Coronary artery (tissue), 2 donors: ENCODE data around the gene NEB.

Source experiments
- DNase-seq: peaks from one replicate; pipeline ENCODE4 v3.0.0-alpha.2; 2017; ENCODE audit warnings: low spot score
- H3K27ac ChIP-seq, 2 donors: fragments of 200-600 bp; sonication (generic); one replicate each; pipeline ENCODE4 v1.5.1; 2016 to 2019
- H3K4me3 ChIP-seq: fragments of 200-600 bp; sonication (generic); 2 replicates; pipeline ENCODE4 v1.5.1; 2016; ENCODE audit warnings: mild to moderate bottlenecking, moderate library complexity
- CTCF ChIP-seq: fragments of 200-600 bp; sonication (generic); IDR thresholded peaks from one replicate; pipeline ENCODE4 v1.5.1; 2019; ENCODE audit warnings: antibody characterized with exemption

Gene NEB, protein sequence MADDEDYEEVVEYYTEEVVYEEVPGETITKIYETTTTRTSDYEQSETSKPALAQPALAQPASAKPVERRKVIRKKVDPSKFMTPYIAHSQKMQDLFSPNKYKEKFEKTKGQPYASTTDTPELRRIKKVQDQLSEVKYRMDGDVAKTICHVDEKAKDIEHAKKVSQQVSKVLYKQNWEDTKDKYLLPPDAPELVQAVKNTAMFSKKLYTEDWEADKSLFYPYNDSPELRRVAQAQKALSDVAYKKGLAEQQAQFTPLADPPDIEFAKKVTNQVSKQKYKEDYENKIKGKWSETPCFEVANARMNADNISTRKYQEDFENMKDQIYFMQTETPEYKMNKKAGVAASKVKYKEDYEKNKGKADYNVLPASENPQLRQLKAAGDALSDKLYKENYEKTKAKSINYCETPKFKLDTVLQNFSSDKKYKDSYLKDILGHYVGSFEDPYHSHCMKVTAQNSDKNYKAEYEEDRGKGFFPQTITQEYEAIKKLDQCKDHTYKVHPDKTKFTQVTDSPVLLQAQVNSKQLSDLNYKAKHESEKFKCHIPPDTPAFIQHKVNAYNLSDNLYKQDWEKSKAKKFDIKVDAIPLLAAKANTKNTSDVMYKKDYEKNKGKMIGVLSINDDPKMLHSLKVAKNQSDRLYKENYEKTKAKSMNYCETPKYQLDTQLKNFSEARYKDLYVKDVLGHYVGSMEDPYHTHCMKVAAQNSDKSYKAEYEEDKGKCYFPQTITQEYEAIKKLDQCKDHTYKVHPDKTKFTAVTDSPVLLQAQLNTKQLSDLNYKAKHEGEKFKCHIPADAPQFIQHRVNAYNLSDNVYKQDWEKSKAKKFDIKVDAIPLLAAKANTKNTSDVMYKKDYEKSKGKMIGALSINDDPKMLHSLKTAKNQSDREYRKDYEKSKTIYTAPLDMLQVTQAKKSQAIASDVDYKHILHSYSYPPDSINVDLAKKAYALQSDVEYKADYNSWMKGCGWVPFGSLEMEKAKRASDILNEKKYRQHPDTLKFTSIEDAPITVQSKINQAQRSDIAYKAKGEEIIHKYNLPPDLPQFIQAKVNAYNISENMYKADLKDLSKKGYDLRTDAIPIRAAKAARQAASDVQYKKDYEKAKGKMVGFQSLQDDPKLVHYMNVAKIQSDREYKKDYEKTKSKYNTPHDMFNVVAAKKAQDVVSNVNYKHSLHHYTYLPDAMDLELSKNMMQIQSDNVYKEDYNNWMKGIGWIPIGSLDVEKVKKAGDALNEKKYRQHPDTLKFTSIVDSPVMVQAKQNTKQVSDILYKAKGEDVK (N-terminal part only)

DNA sequence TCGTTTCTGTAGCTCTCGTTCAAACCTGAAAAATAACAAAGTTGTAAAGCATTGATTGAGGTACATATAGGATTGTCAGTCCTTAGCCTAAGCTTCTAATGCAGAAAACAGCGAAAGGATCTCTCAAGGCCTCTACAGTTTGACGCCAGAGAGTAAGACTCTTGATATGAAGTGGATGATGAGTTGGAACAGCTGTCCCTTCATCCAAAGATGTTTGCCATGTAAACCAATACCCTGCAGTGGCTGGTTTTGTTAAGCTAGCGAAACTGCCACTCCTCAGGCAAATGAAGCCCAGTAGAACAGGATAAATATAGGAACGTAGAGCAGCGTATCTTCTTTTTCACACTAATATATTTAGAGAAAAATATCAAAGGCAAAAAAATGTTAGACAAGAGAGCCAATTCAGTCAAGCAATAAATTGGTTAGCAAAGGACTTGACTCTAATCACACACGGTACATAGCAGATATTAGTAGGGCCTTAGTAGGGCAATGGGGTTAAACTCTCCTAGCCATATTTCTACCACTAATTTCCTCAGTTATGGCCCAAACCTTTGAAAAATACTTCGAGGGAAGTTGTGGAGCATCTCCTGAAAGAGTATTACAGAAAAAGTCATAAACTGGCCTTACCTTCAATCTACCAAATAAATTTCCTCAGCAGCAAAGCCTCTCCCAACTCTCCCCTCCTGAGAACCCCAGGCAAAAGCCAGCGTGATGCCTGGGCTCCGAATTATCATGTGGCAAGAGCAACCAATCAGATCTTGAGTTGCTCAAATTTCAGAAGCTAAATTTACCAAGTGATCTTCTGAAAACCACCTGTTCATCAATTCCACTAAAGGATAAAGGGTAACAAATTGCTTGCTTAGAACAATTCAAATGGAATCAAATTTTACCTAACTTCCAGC is at the start of gene NEB:
Gene NEB (minus strand): TSS at position 706 of the 902 bp plus-strand sequence. CDS start 1,320 bp downstream, outside the sequence.
- no peak within 1 kb of the TSS for H3K27ac ChIP-seq
- H3K4me3 ChIP-seq = no peak within 1 kb of the TSS
- no peak for DNase-seq
- no peak for TF ChIP-seq CTCF

DNA sequence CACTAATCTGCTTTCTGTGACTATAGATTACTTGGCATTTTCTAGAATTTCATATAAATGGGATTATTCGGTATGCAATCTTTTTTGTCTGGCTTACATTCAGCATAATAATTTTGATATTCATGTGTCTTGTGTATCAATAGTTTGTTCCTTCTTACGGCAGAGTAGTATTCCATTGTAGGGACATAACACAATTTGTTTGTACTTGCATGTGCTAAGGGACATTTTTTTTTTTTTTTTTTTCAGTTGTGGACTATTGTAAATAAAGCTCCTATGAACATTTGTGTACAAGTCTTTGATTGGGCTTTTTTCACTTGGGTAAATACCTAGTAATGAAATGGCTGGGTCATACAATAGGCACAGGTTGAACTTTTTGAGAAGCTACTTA is 48.9 kb upstream of the NEB start:
- DNase-seq = no peak
- no peak overlapping the region for H3K4me3 ChIP-seq
- H3K27ac ChIP-seq = no peak overlapping the region
- no peak for TF ChIP-seq CTCF

- DNase-seq = no peak
- Histone ChIP-seq H3K27ac (no peak overlapping the region), H3K4me3 (no peak overlapping the region)
- TF ChIP-seq CTCF = no peak
Observed at GRCh38 chr2:151782378-151783132, 48.3 kb upstream of the NEB start.

DNA sequence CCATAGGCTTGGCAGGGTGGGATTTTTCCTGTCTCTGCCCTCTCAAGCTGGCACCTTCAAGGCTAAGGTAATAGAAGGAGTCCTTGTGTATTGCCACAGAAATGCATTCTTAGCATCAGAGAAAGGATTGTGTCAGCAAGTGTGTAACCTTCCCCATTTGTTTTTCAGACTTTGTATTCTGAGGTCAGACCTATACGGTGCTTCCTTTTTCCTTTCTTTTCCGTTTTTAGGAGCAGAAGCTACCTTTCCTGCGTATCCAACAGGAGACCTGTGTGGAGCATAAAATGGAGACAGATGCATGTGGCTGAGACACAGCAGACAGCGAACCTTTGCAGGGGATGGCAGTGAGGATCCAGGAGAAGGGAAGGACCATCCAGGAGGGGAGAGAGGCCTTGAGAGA is 47.4 kb upstream of the NEB start:
- H3K4me3 ChIP-seq = no peak overlapping the region
- no peak for DNase-seq
- TF ChIP-seq CTCF = no peak
- no peak overlapping the region for H3K27ac ChIP-seq

GRCh38 chr2:151780938-151781337 is 46.7 kb upstream of the NEB start:
- H3K4me3 ChIP-seq = no peak overlapping the region
- no peak overlapping the region for H3K27ac ChIP-seq
- no peak for TF ChIP-seq CTCF
- no peak for DNase-seq
